Mesenchymal stem cell (in vitro differentiated cells and primary cell): ENCODE data around the gene ARHGEF2.
"Not testable (repeated sequence)": the region's sequence is repeated elsewhere in the genome, so short reads cannot be mapped to it uniquely, and the experiment has no call there.

Experiments
- DNase-seq: peaks from one replicate; pipeline ENCODE4 v3.0.0-alpha.2; 2013
- H2AFZ ChIP-seq: one replicate; pipeline ENCODE4 v1.6.1; 2013; ENCODE audit warnings: low read depth, mild to moderate bottlenecking, control low read depth, inconsistent platforms, low read length, moderate library complexity
- H2AK5ac ChIP-seq: 2 replicates; pipeline ENCODE4 v1.6.1; 2013; ENCODE audit warnings: low read length, moderate library complexity, mild to moderate bottlenecking, inconsistent platforms; ENCODE audit not compliant: severe bottlenecking
- H2BK120ac ChIP-seq: one replicate; pipeline ENCODE4 v1.6.1; 2013; ENCODE audit warnings: low read depth, mild to moderate bottlenecking, inconsistent platforms, low read length, moderate library complexity
- H2BK12ac ChIP-seq, 2 experiments: one replicate each; pipeline ENCODE4 v1.6.1; 2013; ENCODE audit warnings: inconsistent platforms in 2 of 2, low read length in 2 of 2, mild to moderate bottlenecking in 2 of 2, moderate library complexity in 2 of 2, control low read depth in 1 of 2
- H2BK15ac ChIP-seq: one replicate; pipeline ENCODE4 v1.6.1; 2013; ENCODE audit warnings: mild to moderate bottlenecking, low read depth, inconsistent platforms; ENCODE audit not compliant: poor library complexity, severe bottlenecking
- H2BK5ac ChIP-seq: 2 replicates; pipeline ENCODE4 v1.6.1; 2013; ENCODE audit warnings: low read depth, mild to moderate bottlenecking, low read length, control low read depth, inconsistent platforms; ENCODE audit not compliant: poor library complexity, severe bottlenecking
- H3K14ac ChIP-seq, 2 experiments: one replicate each; pipeline ENCODE4 v1.6.1; 2013; ENCODE audit warnings: inconsistent platforms in 2 of 2, low read length in 2 of 2, control low read depth in 1 of 2, mild to moderate bottlenecking in 1 of 2, moderate library complexity in 1 of 2
- H3K18ac ChIP-seq, 2 experiments: one replicate each; pipeline ENCODE4 v1.6.1; 2013; ENCODE audit warnings: inconsistent platforms in 2 of 2, low read length in 2 of 2, control low read depth in 1 of 2, low read depth in 1 of 2, mild to moderate bottlenecking in 1 of 2
- H3K23ac ChIP-seq, 2 experiments: one replicate each; pipeline ENCODE4 v1.6.1; 2013; ENCODE audit warnings: inconsistent platforms in 2 of 2, low read length in 2 of 2, mild to moderate bottlenecking in 2 of 2, moderate library complexity in 2 of 2, control low read depth in 1 of 2
- H3K27ac ChIP-seq: 2 replicates; pipeline ENCODE4 v1.5.1; 2013; ENCODE audit warnings: mild to moderate bottlenecking, moderate library complexity, low read length, control low read depth, inconsistent platforms; ENCODE audit not compliant: poor library complexity, severe bottlenecking
- H3K27me3 ChIP-seq, 2 experiments: 2 replicates each; pipeline versions ENCODE4 v1.6.1 to v1.7.0; 2013; ENCODE audit warnings: low read length in 2 of 2, mild to moderate bottlenecking in 2 of 2, moderate library complexity in 2 of 2, control low read depth in 1 of 2, inconsistent platforms in 1 of 2; ENCODE audit not compliant: control insufficient read depth in 1 of 2, insufficient read depth in 1 of 2
- H3K36me3 ChIP-seq, 2 experiments: 2 replicates each; pipeline versions ENCODE4 v1.6.1 to v1.7.0; 2013; ENCODE audit warnings: low read length in 2 of 2, control low read depth in 1 of 2, inconsistent platforms in 1 of 2, low read depth in 1 of 2, mild to moderate bottlenecking in 1 of 2; ENCODE audit not compliant: insufficient read depth in 2 of 2, control insufficient read depth in 1 of 2
- H3K4ac ChIP-seq, 2 experiments: one replicate each; pipeline ENCODE4 v1.6.1; 2013; ENCODE audit warnings: inconsistent platforms in 2 of 2, low read length in 2 of 2, mild to moderate bottlenecking in 2 of 2, moderate library complexity in 2 of 2, control low read depth in 1 of 2, low read depth in 1 of 2
- H3K4me1 ChIP-seq: 2 replicates; pipeline ENCODE4 v1.6.1; 2013; ENCODE audit warnings: low read depth, low read length, control low read depth; ENCODE audit not compliant: control insufficient read depth, insufficient read depth
- H3K4me2 ChIP-seq: 2 replicates; pipeline ENCODE4 v1.6.1; 2013; ENCODE audit warnings: low read length, mild to moderate bottlenecking, inconsistent platforms; ENCODE audit not compliant: poor library complexity, severe bottlenecking
- H3K4me3 ChIP-seq, 2 experiments: 2 replicates each; pipeline versions ENCODE4 v1.5.1 to v1.7.0; 2013; ENCODE audit warnings: low read length in 2 of 2, mild to moderate bottlenecking in 2 of 2, control low read depth in 1 of 2, low read depth in 1 of 2; ENCODE audit not compliant: insufficient read depth in 1 of 2
- H3K79me1 ChIP-seq: replicated peaks from 2 replicates; pipeline ENCODE4 v1.6.1; 2013; ENCODE audit warnings: mild to moderate bottlenecking, control low read depth, low read length, inconsistent platforms; ENCODE audit not compliant: poor library complexity, severe bottlenecking
- H3K9ac ChIP-seq: 2 replicates; pipeline ENCODE4 v1.7.0; 2013; ENCODE audit warnings: mild to moderate bottlenecking, low read length, moderate library complexity
- H3K9me3 ChIP-seq: 2 replicates; pipeline ENCODE4 v1.7.0; 2013; ENCODE audit warnings: mild to moderate bottlenecking, low read length; ENCODE audit not compliant: control insufficient read depth
- H4K8ac ChIP-seq: one replicate; pipeline ENCODE4 v1.6.1; 2013; ENCODE audit warnings: inconsistent platforms, mild to moderate bottlenecking, low read length, moderate library complexity
- H4K91ac ChIP-seq: one replicate; pipeline ENCODE4 v1.6.1; 2013; ENCODE audit warnings: mild to moderate bottlenecking, low read length, inconsistent platforms
- WGBS: methylation state at CpG from one replicate; pipeline ENCODE4 v1.1.7; 2013; ENCODE audit warnings: mixed read lengths; 5-methylcytosine and 5-hydroxymethylcytosine counted together

The ARHGEF2 gene

GRCh38 chr1:155990005-155990739 lies 11.8 kb upstream of the ARHGEF2 start:
- Histone ChIP-seq H2AK5ac (no peak overlapping the region), H3K27me3 (peaks cover 0 to 5% of the 10 kb centered on the region in 2 experiments), H4K8ac (no peak overlapping the region), H3K4me2 (no peak overlapping the region), H3K4me1 (peaks cover 3% of the 10 kb centered on the region), H3K9ac (peak overlapping the region; percentile 31), H2AFZ (no peak overlapping the region), H2BK12ac (no peak overlapping the region), H3K4ac (no peak overlapping the region), H2BK15ac (no peak overlapping the region), H3K18ac (no peak overlapping the region), H3K79me1 (no peaks in the 10 kb centered on the region), H4K91ac (no peak overlapping the region), H3K27ac (no peak overlapping the region), H3K23ac (no peak overlapping the region), H3K14ac (no peak overlapping the region), H2BK120ac (no peak overlapping the region), H3K4me3 (no peak overlapping the region), H3K36me3 (no peaks in the 10 kb centered on the region), H3K9me3 (no peaks in the 10 kb centered on the region), H2BK5ac (no peak overlapping the region)
- DNase-seq, result no peak
- 92% methylated on average over 4 of the region's 6 CpGs for WGBS

GRCh38 chr1:155989242-155990004 lies 11.1 kb upstream of the ARHGEF2 start:
- Histone ChIP-seq H2BK5ac (no peak overlapping the region), H3K4me3 (peak overlapping the region in 1 of 2 experiments; percentile 71), H3K9me3 (no peaks in the 10 kb centered on the region), H3K27me3 (peaks cover 0 to under 1% of the 10 kb centered on the region in 2 experiments), H4K8ac (peak overlapping the region; percentile 16), H2AK5ac (no peak overlapping the region), H3K27ac (no peak overlapping the region), H3K14ac (no peak overlapping the region), H3K9ac (peak overlapping the region; percentile 82), H2BK120ac (no peak overlapping the region), H3K23ac (no peak overlapping the region), H3K79me1 (no peaks in the 10 kb centered on the region), H2BK15ac (no peak overlapping the region), H4K91ac (peak overlapping the region; percentile 73), H3K4ac (no peak overlapping the region), H2AFZ (peak overlapping the region; percentile 32), H3K4me2 (no peak overlapping the region), H3K18ac (no peak overlapping the region), H2BK12ac (peak overlapping the region; percentile 19 to 59), H3K36me3 (no peaks in the 10 kb centered on the region), H3K4me1 (peaks cover 3% of the 10 kb centered on the region)
- DNase-seq, result peak; percentile 66
- WGBS, result 62% methylated on average over 9 of the region's 9 CpGs

- H3K4me3 ChIP-seq, H3K4ac ChIP-seq, H3K79me1 ChIP-seq, H3K9me3 ChIP-seq, DNase-seq, H4K91ac ChIP-seq, H3K27me3 ChIP-seq, H2AK5ac ChIP-seq, H2AFZ ChIP-seq, H3K14ac ChIP-seq, H2BK5ac ChIP-seq, H3K4me2 ChIP-seq, H3K18ac ChIP-seq, H3K27ac ChIP-seq, H3K23ac ChIP-seq, H3K9ac ChIP-seq, H3K36me3 ChIP-seq, H2BK120ac ChIP-seq: not testable (repeated sequence)
- peak overlapping the region; percentile 17 for H2BK15ac ChIP-seq
- peak overlapping the region in 1 of 2 experiments; percentile 96 for H2BK12ac ChIP-seq
- H4K8ac ChIP-seq, result peak overlapping the region; percentile 7
- H3K4me1 ChIP-seq, result peaks cover 14% of the 10 kb centered on the region
- 97% methylated on average over 9 of the region's 11 CpGs for WGBS
These were observed 6.7 kb upstream of the ARHGEF2 start for GRCh38 chr1:155984903-155985645.

- Histone ChIP-seq H3K36me3 (no peaks in the 10 kb centered on the region), H2BK12ac (peak overlapping the region; percentile 75 to 96), H3K18ac (peak overlapping the region; percentile 5 to 40), H3K4me2 (no peak overlapping the region), H2BK5ac (no peak overlapping the region), H2AK5ac (no peak overlapping the region), H3K4me3 (no peak overlapping the region), H3K14ac (no peak overlapping the region), H4K91ac (peak overlapping the region; percentile 92), H2AFZ (no peak overlapping the region), H4K8ac (peak overlapping the region; percentile 8), H3K4ac (peak overlapping the region in 1 of 2 experiments; percentile 79), H3K79me1 (peaks cover 5% of the 10 kb centered on the region), H3K9me3 (no peaks in the 10 kb centered on the region), H3K9ac (peak overlapping the region; percentile 95), H3K4me1 (peaks cover 22% of the 10 kb centered on the region), H2BK15ac (peak overlapping the region; percentile 6), H3K27me3 (no peaks in the 10 kb centered on the region), H3K23ac (no peak overlapping the region), H2BK120ac (no peak overlapping the region), H3K27ac (no peak overlapping the region)
- 66% methylated on average over 7 of the region's 7 CpGs for WGBS
- DNase-seq, result no peak
These were observed 6.0 kb upstream of the ARHGEF2 start for GRCh38 chr1:155984341-155984740.
